GM12878 (cell line): ENCODE measurements around the gene ICAM2. TPM values are rescaled to one million over a fixed set of nuclear protein-coding genes. Genes with fewer than 3 reads are reported as not detected.
A peak's percentile ranks its signal among the peaks of the same experiment; 100 is the strongest.

ENCODE experiments used
- ASH2L ChIP-seq: fragments of 300-600, 200-600 bp; sonication (generic); IDR thresholded peaks from 2 replicates; pipeline ENCODE4 v1.6.1; 2017; ENCODE audit warnings: low read depth, mild to moderate bottlenecking, borderline replicate concordance
- HDGF ChIP-seq: fragments of 450-650 bp; IDR thresholded peaks from 2 replicates; pipeline ENCODE4 v1.6.1; 2016; ENCODE audit warnings: antibody characterized with exemption
- MEF2A ChIP-seq: IDR thresholded peaks from 2 replicates; pipeline ENCODE4 v1.6.1; 2011; ENCODE audit warnings: low read depth, mild to moderate bottlenecking, low read length, moderate library complexity; ENCODE audit not compliant: insufficient read depth
- polyA plus RNA-seq, 11 experiments: library from polyadenylated mRNA; depleted of rRNA in 4 of 11; unstranded in 6 of 11; stranded (reverse) in 5 of 11; fragments of >200 nt; fragmentation: Nextera tagmentation in 4 of 11; fragmentation: Illumina TruSeq in 1 of 11; extraction: Ambion mirVana in 4 of 11; extraction: Trizol in 1 of 11; gene quantifications; 1 replicate in 1 of 11; 2 replicates in 10 of 11; pipeline versions ENCODE4 v1.2.1 to v1.2.3, GENCODE V29; 2011 to 2016; ENCODE audit warnings: inconsistent platforms in 2 of 11, missing spikeins in 2 of 11, low read depth in 1 of 11
- total RNA-seq, 4 experiments: library from RNA; depleted of rRNA in 3 of 4; stranded (reverse); fragments of >200 nt in 3 of 4; fragmentation: Illumina TruSeq in 1 of 4; extraction: Trizol in 1 of 4; gene quantifications; 2 replicates each; pipeline versions ENCODE4 v1.2.1 to v1.2.3, GENCODE V29; 2013 to 2021
- TF ChIP-seq, protein P1 (sequence below): fragments of 150-350 bp; IDR thresholded peaks from 2 replicates; pipeline ENCODE4 v1.6.1; 2016; ENCODE audit warnings: low read depth, low read length

ICAM2 gene
- total and polyA plus RNA-seq, 10 of the 15 experiments (the other 5 are each of a cell fraction or from before 2014, with no cell fraction given) = 23.6 to 108 (median 58.1) TPM

DNA sequence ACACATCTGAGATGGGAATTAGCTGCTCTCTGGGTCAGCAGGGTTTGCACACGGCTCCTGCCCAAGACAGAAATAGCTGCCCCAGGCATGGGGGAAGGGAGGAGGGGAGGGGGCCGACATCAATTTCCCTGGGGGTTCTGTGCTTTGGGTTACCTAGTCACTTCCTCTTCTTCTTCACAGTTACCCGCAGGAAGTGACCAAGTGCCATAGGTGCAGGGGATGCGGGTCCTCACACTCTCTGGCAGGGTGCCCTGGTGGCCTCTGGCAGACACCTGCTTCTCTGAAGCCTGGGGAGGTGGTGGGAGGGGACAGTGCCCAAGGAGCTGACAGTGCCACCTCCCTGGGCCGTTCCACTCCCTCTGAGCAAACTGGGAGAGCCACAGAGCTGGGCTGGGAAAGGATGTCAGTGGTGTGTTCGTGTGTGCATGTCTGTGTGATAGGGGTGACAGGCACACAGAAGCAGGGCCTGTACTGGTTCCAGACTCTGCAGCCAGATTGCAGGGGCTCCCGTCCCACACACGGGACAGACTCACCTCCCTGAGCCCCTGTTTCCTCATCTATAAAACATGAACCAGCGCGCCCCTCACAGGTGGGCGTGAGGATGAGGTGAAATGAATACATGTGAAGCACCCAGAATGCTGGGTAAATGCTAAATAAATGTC is 65.9 kb downstream of the ICAM2 start (continued):
- TF ChIP-seq, protein P1, sequence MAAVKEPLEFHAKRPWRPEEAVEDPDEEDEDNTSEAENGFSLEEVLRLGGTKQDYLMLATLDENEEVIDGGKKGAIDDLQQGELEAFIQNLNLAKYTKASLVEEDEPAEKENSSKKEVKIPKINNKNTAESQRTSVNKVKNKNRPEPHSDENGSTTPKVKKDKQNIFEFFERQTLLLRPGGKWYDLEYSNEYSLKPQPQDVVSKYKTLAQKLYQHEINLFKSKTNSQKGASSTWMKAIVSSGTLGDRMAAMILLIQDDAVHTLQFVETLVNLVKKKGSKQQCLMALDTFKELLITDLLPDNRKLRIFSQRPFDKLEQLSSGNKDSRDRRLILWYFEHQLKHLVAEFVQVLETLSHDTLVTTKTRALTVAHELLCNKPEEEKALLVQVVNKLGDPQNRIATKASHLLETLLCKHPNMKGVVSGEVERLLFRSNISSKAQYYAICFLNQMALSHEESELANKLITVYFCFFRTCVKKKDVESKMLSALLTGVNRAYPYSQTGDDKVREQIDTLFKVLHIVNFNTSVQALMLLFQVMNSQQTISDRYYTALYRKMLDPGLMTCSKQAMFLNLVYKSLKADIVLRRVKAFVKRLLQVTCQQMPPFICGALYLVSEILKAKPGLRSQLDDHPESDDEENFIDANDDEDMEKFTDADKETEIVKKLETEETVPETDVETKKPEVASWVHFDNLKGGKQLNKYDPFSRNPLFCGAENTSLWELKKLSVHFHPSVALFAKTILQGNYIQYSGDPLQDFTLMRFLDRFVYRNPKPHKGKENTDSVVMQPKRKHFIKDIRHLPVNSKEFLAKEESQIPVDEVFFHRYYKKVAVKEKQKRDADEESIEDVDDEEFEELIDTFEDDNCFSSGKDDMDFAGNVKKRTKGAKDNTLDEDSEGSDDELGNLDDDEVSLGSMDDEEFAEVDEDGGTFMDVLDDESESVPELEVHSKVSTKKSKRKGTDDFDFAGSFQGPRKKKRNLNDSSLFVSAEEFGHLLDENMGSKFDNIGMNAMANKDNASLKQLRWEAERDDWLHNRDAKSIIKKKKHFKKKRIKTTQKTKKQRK = no peak
- TF ChIP-seq HDGF (peak; percentile 37; the same call in 1 of the 2 replicates), ASH2L (no peak), MEF2A (0 out of 2 replicates have a peak, but pooled peaks have one; percentile 16)

Other genes with a start within 250 kb of the ICAM2 start
Only the 7 nearest of the 15 such genes appear.
- gene CSH1, start 124.1 kb downstream of the ICAM2 start, total RNA-seq (2014; rRNA removed) = not detected in 2 replicates
- gene CSH1, start 124.1 kb downstream of the ICAM2 start, total RNA-seq (2014; rRNA removed; fragmentation: Illumina TruSeq; extraction: Trizol) = not detected in 2 replicates
- not detected in 2 replicates for gene CSH1, start 124.1 kb downstream of the ICAM2 start, total RNA-seq (2021)
- not detected in 2 replicates for gene CSH1, start 124.1 kb downstream of the ICAM2 start, polyA plus RNA-seq (2011; rRNA removed)
- gene CSH1, start 124.1 kb downstream of the ICAM2 start, polyA plus RNA-seq (2014; fragmentation: Illumina TruSeq; extraction: Trizol) = not detected in 2 replicates
- gene CSH1, start 124.1 kb downstream of the ICAM2 start, polyA plus RNA-seq (2014; fragmentation: Nextera tagmentation; extraction: Ambion mirVana) = not detected
- not detected in 2 replicates for gene CSH1, start 124.1 kb downstream of the ICAM2 start, polyA plus RNA-seq (2014; rRNA removed)
- gene CSH1, start 124.1 kb downstream of the ICAM2 start, polyA plus RNA-seq (2016; fragmentation: Nextera tagmentation; extraction: Ambion mirVana) = not detected
- not detected in 2 replicates for gene CSHL1, start 109.4 kb downstream of the ICAM2 start, total RNA-seq (2014; rRNA removed)
- gene CSHL1, start 109.4 kb downstream of the ICAM2 start, total RNA-seq (2014; rRNA removed; fragmentation: Illumina TruSeq; extraction: Trizol) = not detected in 2 replicates
- not detected in 2 replicates for gene CSHL1, start 109.4 kb downstream of the ICAM2 start, total RNA-seq (2021)
- not detected in 2 replicates for gene CSHL1, start 109.4 kb downstream of the ICAM2 start, polyA plus RNA-seq (2011; rRNA removed)
- gene CSHL1, start 109.4 kb downstream of the ICAM2 start, polyA plus RNA-seq (2014; fragmentation: Illumina TruSeq; extraction: Trizol) = not detected in 2 replicates
- not detected for gene CSHL1, start 109.4 kb downstream of the ICAM2 start, polyA plus RNA-seq (2014; fragmentation: Nextera tagmentation; extraction: Ambion mirVana)
- not detected in 2 replicates for gene CSHL1, start 109.4 kb downstream of the ICAM2 start, polyA plus RNA-seq (2014; rRNA removed)
- not detected for gene CSHL1, start 109.4 kb downstream of the ICAM2 start, polyA plus RNA-seq (2016; fragmentation: Nextera tagmentation; extraction: Ambion mirVana)
- gene GH1, start 101.8 kb downstream of the ICAM2 start, total RNA-seq (2014; rRNA removed) = not detected in 2 replicates
- gene GH1, start 101.8 kb downstream of the ICAM2 start, total RNA-seq (2014; rRNA removed; fragmentation: Illumina TruSeq; extraction: Trizol) = not detected in 2 replicates
- not detected in 2 replicates for gene GH1, start 101.8 kb downstream of the ICAM2 start, total RNA-seq (2021)
- 0.27 and 0.42 TPM in 2 replicates for gene GH1, start 101.8 kb downstream of the ICAM2 start, polyA plus RNA-seq (2011; rRNA removed)
- gene GH1, start 101.8 kb downstream of the ICAM2 start, polyA plus RNA-seq (2014; fragmentation: Illumina TruSeq; extraction: Trizol) = not detected in 2 replicates
- under 1 TPM in 1 of 2 experiments, not detected in 1; 0.13 TPM for gene GH1, start 101.8 kb downstream of the ICAM2 start, polyA plus RNA-seq (2014; fragmentation: Nextera tagmentation; extraction: Ambion mirVana)
- gene GH1, start 101.8 kb downstream of the ICAM2 start, polyA plus RNA-seq (2014; rRNA removed) = not detected in 2 replicates
- gene GH1, start 101.8 kb downstream of the ICAM2 start, polyA plus RNA-seq (2016; fragmentation: Nextera tagmentation; extraction: Ambion mirVana) = not detected
- 95.9 and 99.0 TPM in 2 replicates for gene CD79B, start 88.3 kb downstream of the ICAM2 start, total RNA-seq (2014; rRNA removed)
- 59.0 and 63.4 TPM in 2 replicates for gene CD79B, start 88.3 kb downstream of the ICAM2 start, total RNA-seq (2014; rRNA removed; fragmentation: Illumina TruSeq; extraction: Trizol)
- gene CD79B, start 88.3 kb downstream of the ICAM2 start, total RNA-seq (2021) = 102 and 113 TPM in 2 replicates
- gene CD79B, start 88.3 kb downstream of the ICAM2 start, polyA plus RNA-seq (2011; rRNA removed) = 82.8 and 148 TPM in 2 replicates
- 52.1 and 60.2 TPM in 2 replicates for gene CD79B, start 88.3 kb downstream of the ICAM2 start, polyA plus RNA-seq (2014; fragmentation: Illumina TruSeq; extraction: Trizol)
- 10 to 100 TPM; 17.5 to 48.8 TPM for gene CD79B, start 88.3 kb downstream of the ICAM2 start, polyA plus RNA-seq (2014; fragmentation: Nextera tagmentation; extraction: Ambion mirVana)
- 91.4 and 98.4 TPM in 2 replicates for gene CD79B, start 88.3 kb downstream of the ICAM2 start, polyA plus RNA-seq (2014; rRNA removed)
- 10 to 100 TPM; 77.5 to 80.6 TPM for gene CD79B, start 88.3 kb downstream of the ICAM2 start, polyA plus RNA-seq (2016; fragmentation: Nextera tagmentation; extraction: Ambion mirVana)
- 0.05 and 0.06 TPM in 2 replicates for gene SCN4A, start 47.7 kb downstream of the ICAM2 start, total RNA-seq (2014; rRNA removed)
- under 0.01 and 0.14 TPM in 2 replicates for gene SCN4A, start 47.7 kb downstream of the ICAM2 start, total RNA-seq (2014; rRNA removed; fragmentation: Illumina TruSeq; extraction: Trizol)
- gene SCN4A, start 47.7 kb downstream of the ICAM2 start, total RNA-seq (2021) = 0.03 and 0.08 TPM in 2 replicates
- 0.12 and 0.15 TPM in 2 replicates for gene SCN4A, start 47.7 kb downstream of the ICAM2 start, polyA plus RNA-seq (2011; rRNA removed)
- 0.06 and 0.11 TPM in 2 replicates for gene SCN4A, start 47.7 kb downstream of the ICAM2 start, polyA plus RNA-seq (2014; fragmentation: Illumina TruSeq; extraction: Trizol)
- gene SCN4A, start 47.7 kb downstream of the ICAM2 start, polyA plus RNA-seq (2014; fragmentation: Nextera tagmentation; extraction: Ambion mirVana) = not detected
- 0.05 and 0.08 TPM in 2 replicates for gene SCN4A, start 47.7 kb downstream of the ICAM2 start, polyA plus RNA-seq (2014; rRNA removed)
- gene SCN4A, start 47.7 kb downstream of the ICAM2 start, polyA plus RNA-seq (2016; fragmentation: Nextera tagmentation; extraction: Ambion mirVana) = not detected
- gene PRR29, start 22.3 kb downstream of the ICAM2 start, total RNA-seq (2014; rRNA removed) = 0.22 TPM in 1 of 2 replicates, not detected in the other
- gene PRR29, start 22.3 kb downstream of the ICAM2 start, total RNA-seq (2014; rRNA removed; fragmentation: Illumina TruSeq; extraction: Trizol) = not detected in 2 replicates
- gene PRR29, start 22.3 kb downstream of the ICAM2 start, total RNA-seq (2021) = 0.26 TPM in 1 of 2 replicates, not detected in the other
- gene PRR29, start 22.3 kb downstream of the ICAM2 start, polyA plus RNA-seq (2011; rRNA removed) = 0.04 and 0.18 TPM in 2 replicates
- gene PRR29, start 22.3 kb downstream of the ICAM2 start, polyA plus RNA-seq (2014; fragmentation: Illumina TruSeq; extraction: Trizol) = 0.01 TPM in 1 of 2 replicates, not detected in the other
- under 1 TPM; 0.06 to 0.15 TPM for gene PRR29, start 22.3 kb downstream of the ICAM2 start, polyA plus RNA-seq (2014; fragmentation: Nextera tagmentation; extraction: Ambion mirVana)
- 0.08 TPM in 1 of 2 replicates, not detected in the other for gene PRR29, start 22.3 kb downstream of the ICAM2 start, polyA plus RNA-seq (2014; rRNA removed)
- 1 to 10 TPM; 1.7 to 2.4 TPM for gene PRR29, start 22.3 kb downstream of the ICAM2 start, polyA plus RNA-seq (2016; fragmentation: Nextera tagmentation; extraction: Ambion mirVana)
- 7.5 and 10.8 TPM in 2 replicates for gene ERN1, start 109.5 kb upstream of the ICAM2 start, total RNA-seq (2014; rRNA removed)
- 6.4 and 7.6 TPM in 2 replicates for gene ERN1, start 109.5 kb upstream of the ICAM2 start, total RNA-seq (2014; rRNA removed; fragmentation: Illumina TruSeq; extraction: Trizol)
- 16.8 and 17.1 TPM in 2 replicates for gene ERN1, start 109.5 kb upstream of the ICAM2 start, total RNA-seq (2021)
- 6.4 and 7.3 TPM in 2 replicates for gene ERN1, start 109.5 kb upstream of the ICAM2 start, polyA plus RNA-seq (2011; rRNA removed)
- gene ERN1, start 109.5 kb upstream of the ICAM2 start, polyA plus RNA-seq (2014; fragmentation: Illumina TruSeq; extraction: Trizol) = 6.5 and 6.7 TPM in 2 replicates
- gene ERN1, start 109.5 kb upstream of the ICAM2 start, polyA plus RNA-seq (2014; fragmentation: Nextera tagmentation; extraction: Ambion mirVana) = 1 to 10 TPM; 2.6 to 3.4 TPM
- 7.7 and 10.7 TPM in 2 replicates for gene ERN1, start 109.5 kb upstream of the ICAM2 start, polyA plus RNA-seq (2014; rRNA removed)
- gene ERN1, start 109.5 kb upstream of the ICAM2 start, polyA plus RNA-seq (2016; fragmentation: Nextera tagmentation; extraction: Ambion mirVana) = 10 to 100 TPM; 17.9 to 19.2 TPM